Esophagus muscularis mucosa (tissue), 4 donors: ENCODE measurements around the gene GPC1. TPM values are rescaled to one million over a fixed set of nuclear protein-coding genes. Genes with fewer than 3 reads are reported as not detected.

Experiments
- DNase-seq: peaks from one replicate; pipeline ENCODE4 v3.0.0-alpha.2; 2017; ENCODE audit errors: extremely low spot score
- H3K27ac ChIP-seq, 4 donors: fragments of 200-600 bp; sonication (generic); replicated peaks in 1 of 4; 1 replicate in 3 of 4; 2 replicates in 1 of 4; pipeline ENCODE4 v1.5.1; 2016 to 2019; ENCODE audit warnings: mild to moderate bottlenecking in 1 of 4
- H3K27me3 ChIP-seq, 4 donors: fragments of 200-600 bp; sonication (generic); one replicate each; pipeline versions ENCODE4 v1.5.1 to v1.6.0; 2016 to 2019
- H3K36me3 ChIP-seq, 4 donors: fragments of 200-600 bp; sonication (generic); one replicate each; pipeline ENCODE4 v1.5.1; 2016 to 2019
- H3K4me1 ChIP-seq, 4 donors: fragments of 200-600 bp; sonication (generic); one replicate each; pipeline ENCODE4 v1.5.1; 2016 to 2019
- H3K4me3 ChIP-seq, 4 donors: fragments of 200-600 bp; sonication (generic); 1 replicate in 2 of 4; 2 replicates in 2 of 4; pipeline ENCODE4 v1.5.1; 2016 to 2019; ENCODE audit warnings: mild to moderate bottlenecking in 4 of 4, moderate library complexity in 1 of 4
- H3K9me3 ChIP-seq, 4 donors: fragments of 200-600 bp; sonication (generic); 1 replicate in 3 of 4; 2 replicates in 1 of 4; pipeline ENCODE4 v1.5.1; 2016 to 2019
- CTCF ChIP-seq, 3 experiments: fragments of 200-600 bp in 2 of 3; fragments of 450-650 bp in 1 of 3; sonication (generic) in 2 of 3; IDR thresholded peaks; one replicate each; pipeline ENCODE4 v1.5.1; 2017 to 2019; ENCODE audit warnings: antibody characterized with exemption in 3 of 3, mild to moderate bottlenecking in 2 of 3, moderate library complexity in 1 of 3
- EP300 ChIP-seq: sonication (generic); formaldehyde crosslinking; IDR thresholded peaks from one replicate; pipeline ENCODE4 v1.6.1; 2017; ENCODE audit warnings: antibody characterized with exemption
- POLR2A ChIP-seq: fragments of 450-650 bp; IDR thresholded peaks from one replicate; pipeline ENCODE4 v1.6.1; 2017; ENCODE audit warnings: antibody characterized with exemption, moderate library complexity, mild to moderate bottlenecking, low read depth
- POLR2AphosphoS5 ChIP-seq, 2 donors: sonication (generic); formaldehyde crosslinking; IDR thresholded peaks; one replicate each; pipeline ENCODE4 v1.6.1; 2017; ENCODE audit warnings: antibody characterized with exemption in 2 of 2
- WGBS: methylation state at CpG from one replicate; pipeline ENCODE4 v1.1.5; 2018; 5-methylcytosine and 5-hydroxymethylcytosine counted together
- intact Hi-C: fragments of 100-400 bp; cut with DNase I; formaldehyde crosslinking; loops from one replicate; pipeline ENCODE4 v1.15.1; 2023
- total RNA-seq, 4 donors: library from RNA; depleted of rRNA; stranded (reverse); fragments of >200 nt; gene quantifications; one replicate each; pipeline versions ENCODE4 v1.1.0 to v1.2.1, GENCODE V29; 2016

The GPC1 gene
- total RNA-seq, 4 donors from 2014 or later, result 29.1 to 71.5 (median 41.8) TPM

DNA sequence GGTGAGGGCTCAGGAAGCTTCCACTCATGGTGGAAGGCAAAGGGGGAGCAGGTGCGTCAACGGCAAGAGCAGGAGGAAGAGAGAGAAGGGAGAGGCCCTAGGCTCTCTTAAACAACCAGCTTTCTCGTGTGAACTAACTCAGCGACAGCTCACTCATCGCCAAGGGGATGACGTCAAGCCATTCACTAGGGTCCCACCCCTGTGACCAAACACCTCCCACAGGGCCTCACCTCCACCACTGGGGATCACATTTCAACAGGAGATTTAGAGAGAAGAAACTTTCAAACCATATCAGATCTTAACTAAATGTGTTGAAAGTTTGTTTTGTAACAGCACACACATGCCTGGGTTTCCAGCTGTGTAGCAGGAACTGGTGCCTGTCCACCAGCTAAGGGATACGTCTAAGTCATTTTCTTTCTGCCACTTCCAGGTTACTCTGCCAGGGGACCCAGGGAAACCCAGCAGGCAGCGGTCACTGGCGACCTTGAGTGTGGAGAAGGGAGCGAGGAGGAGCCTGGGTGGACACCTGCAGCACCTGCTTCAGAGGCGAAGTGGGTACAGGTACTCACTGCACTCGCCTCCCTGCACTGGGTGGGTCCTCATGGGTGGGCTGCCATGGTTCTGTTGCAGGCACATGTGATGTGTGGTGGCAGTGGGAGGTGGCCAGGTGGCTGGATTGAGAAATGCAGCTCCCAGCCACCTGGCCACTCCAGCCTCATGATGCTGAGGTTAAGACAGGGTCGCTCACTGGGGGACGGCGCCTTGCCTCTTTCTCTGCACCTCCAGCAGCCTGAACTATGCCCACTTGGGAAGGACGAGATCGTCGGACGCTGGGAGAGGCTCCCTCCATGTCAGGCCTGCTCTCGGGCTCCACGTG is 8.4 kb upstream of the GPC1 start:
- intact Hi-C loops, result no loop called here
- peaks cover 0 to 3% (median 0%) of the 10 kb centered on the region in 4 donors for H3K27me3 ChIP-seq
- no peaks in the 10 kb centered on the region for H3K36me3 ChIP-seq
- 74% methylated on average over 15 of the region's 21 CpGs for WGBS
- TF ChIP-seq CTCF (IDR thresholded peaks at IDR 0.05) (no peak), EP300 (no peak), POLR2A (no peak), POLR2AphosphoS5 (IDR thresholded peaks at IDR 0.05) (no peak)
- H3K4me1 ChIP-seq, result no peaks in the 10 kb centered on the region
- DNase-seq, result no peak
- H3K9me3 ChIP-seq, result peaks cover 0 to 4% (median 1%) of the 10 kb centered on the region in 4 donors
- H3K27ac ChIP-seq, result no peak overlapping the region
- no peak overlapping the region for H3K4me3 ChIP-seq

- no peak overlapping the region for H3K27ac ChIP-seq
- 90% methylated on average over 6 of the region's 6 CpGs for WGBS
- no peak for TF ChIP-seq EP300
- TF ChIP-seq POLR2A, result no peak
- no peak for TF ChIP-seq CTCF (IDR thresholded peaks at IDR 0.05)
- no peak for TF ChIP-seq POLR2AphosphoS5 (IDR thresholded peaks at IDR 0.05)
- intact Hi-C loops, result no loop called here
- no peak overlapping the region for H3K4me3 ChIP-seq
- H3K9me3 ChIP-seq, result no peaks in the 10 kb centered on the region
- DNase-seq, result no peak
- H3K27me3 ChIP-seq, result peaks cover 0 to 3% (median 0%) of the 10 kb centered on the region in 4 donors
- no peaks in the 10 kb centered on the region for H3K4me1 ChIP-seq
- no peaks in the 10 kb centered on the region for H3K36me3 ChIP-seq
Observed at GRCh38 chr2:240427729-240428128, 7.7 kb upstream of the GPC1 start.

DNA sequence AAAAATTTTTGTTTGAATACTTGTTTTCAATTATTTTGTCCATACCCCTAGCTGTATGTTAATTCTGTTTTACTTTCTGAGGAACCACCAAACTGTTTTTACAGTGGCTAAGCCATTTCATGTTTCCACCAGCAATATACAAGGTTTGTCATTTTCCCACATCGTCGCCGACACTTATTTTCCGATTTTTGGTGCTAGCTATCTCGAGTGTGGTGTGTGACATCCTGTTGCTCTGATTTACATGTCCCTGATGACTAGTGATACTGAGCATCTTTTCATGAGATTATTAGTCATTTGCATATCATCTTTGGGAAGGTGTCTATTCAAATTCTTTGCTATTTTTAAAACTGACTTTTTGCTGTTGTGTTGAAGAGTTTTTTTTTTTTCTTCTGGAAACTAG is 7.2 kb upstream of the GPC1 start:
- TF ChIP-seq POLR2A, result no peak
- TF ChIP-seq POLR2AphosphoS5 (IDR thresholded peaks at IDR 0.05), result no peak
- TF ChIP-seq EP300, result no peak
- TF ChIP-seq CTCF (IDR thresholded peaks at IDR 0.05), result no peak
- Histone ChIP-seq H3K27me3 (peaks cover 0 to 3% (median 0%) of the 10 kb centered on the region in 4 donors), H3K36me3 (no peaks in the 10 kb centered on the region), H3K27ac (no peak overlapping the region), H3K9me3 (no peaks in the 10 kb centered on the region), H3K4me3 (no peak overlapping the region), H3K4me1 (no peaks in the 10 kb centered on the region)
- 86% methylated on average over 5 of the region's 5 CpGs for WGBS
- intact Hi-C loops, result no loop called here
- no peak for DNase-seq

- Histone ChIP-seq H3K4me3 (no peak overlapping the region), H3K27ac (no peak overlapping the region), H3K36me3 (no peaks in the 10 kb centered on the region), H3K9me3 (no peaks in the 10 kb centered on the region), H3K4me1 (peaks cover 1 to 9% (median 7%) of the 10 kb centered on the region in 4 donors), H3K27me3 (peaks cover 0 to 3% (median 0%) of the 10 kb centered on the region in 4 donors)
- 96% methylated on average over 4 of the region's 10 CpGs for WGBS
- DNase-seq, result no peak
- intact Hi-C loops, result no loop called here
- TF ChIP-seq EP300 (no peak), CTCF (IDR thresholded peaks at IDR 0.05) (no peak), POLR2A (no peak)
Observed at GRCh38 chr2:240429341-240429871, 6.1 kb upstream of the GPC1 start.
